Skeletal muscle cell (primary cell): Measurements from ENCODE around the gene ECM2.

Experiments used
- DNase-seq: peaks from one replicate; pipeline ENCODE4 v3.0.0-alpha.2; 2010; ENCODE audit warnings: low read depth
- H3K4me3 ChIP-seq: 2 replicates; pipeline ENCODE4 v1.5.1; 2011; ENCODE audit warnings: low read depth, mild to moderate bottlenecking, control low read depth, low read length, moderate library complexity

ECM2 gene

GRCh38 chr9:92506184-92506857 lies 29.5 kb downstream of the ECM2 start:
- H3K4me3 ChIP-seq: peak overlapping the region; percentile 21
- DNase-seq: peak; percentile 93

- H3K4me3 ChIP-seq: no peak overlapping the region
- DNase-seq: no peak
Observed at GRCh38 chr9:92504881-92505280, 30.9 kb downstream of the ECM2 start.

- DNase-seq: no peak
- no peak overlapping the region for H3K4me3 ChIP-seq
Observed at GRCh38 chr9:92503156-92503555, 32.6 kb downstream of the ECM2 start.

GRCh38 chr9:92501671-92502393 lies 34.0 kb downstream of the ECM2 start:
- H3K4me3 ChIP-seq: no peak overlapping the region
- no peak for DNase-seq

DNA sequence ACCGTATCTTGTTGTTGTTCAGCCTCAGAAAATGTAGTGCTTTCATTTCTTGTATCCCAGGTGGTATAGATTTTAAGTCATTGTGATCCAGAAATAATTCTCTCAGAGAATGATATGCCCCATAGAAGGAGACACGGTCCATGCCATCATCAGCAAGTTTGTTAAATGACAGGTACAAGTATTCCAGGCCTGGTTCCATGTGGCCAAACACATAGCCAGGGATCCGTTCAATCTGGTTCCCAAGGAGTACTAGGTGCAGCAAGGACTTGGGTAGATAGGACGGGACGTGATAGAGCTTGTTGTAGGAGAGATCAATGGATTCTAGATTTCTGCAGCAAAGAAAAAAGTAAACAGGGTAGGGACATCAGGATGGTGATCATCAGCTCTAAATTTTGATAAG lies 35.1 kb downstream of the ECM2 start:
- DNase-seq: no peak
- no peak overlapping the region for H3K4me3 ChIP-seq

GRCh38 chr9:92499701-92500100 lies 36.1 kb downstream of the ECM2 start:
- DNase-seq: no peak

DNA sequence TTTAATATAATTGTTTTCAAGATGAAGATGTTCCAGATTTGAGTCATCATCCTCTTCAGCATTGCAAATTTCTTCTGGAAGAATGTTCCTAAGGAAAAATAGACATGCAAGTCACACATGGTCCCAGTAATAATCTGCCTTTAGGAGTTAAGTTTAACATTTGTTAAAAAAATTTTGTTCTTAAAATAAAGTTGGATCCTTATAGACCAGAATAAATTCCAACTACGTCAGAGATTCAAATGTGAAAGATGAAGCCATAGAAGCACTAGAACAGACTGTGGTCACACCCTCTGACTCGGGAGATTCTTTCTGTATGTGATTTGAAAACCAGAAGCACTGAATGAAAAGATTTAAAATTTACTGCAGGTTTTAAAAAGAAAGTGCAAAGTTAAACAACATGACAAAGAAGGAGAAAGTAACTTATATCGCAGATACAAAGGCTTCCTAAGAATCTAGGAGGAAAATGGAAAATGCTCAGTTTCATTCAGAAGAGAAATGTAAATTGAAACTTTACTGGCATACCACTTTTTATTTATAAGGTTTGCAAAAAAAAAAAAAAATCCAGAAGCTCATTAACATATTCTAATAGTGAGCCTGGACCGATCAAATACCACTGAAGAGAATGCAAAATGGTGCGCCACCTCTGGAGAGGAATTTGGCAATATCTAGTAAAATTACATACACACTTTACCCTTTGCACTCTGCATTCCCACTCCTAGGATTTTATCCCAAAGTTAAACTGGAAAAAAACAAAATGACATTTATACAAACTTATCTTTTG lies 39.2 kb downstream of the ECM2 start:
- H3K4me3 ChIP-seq: no peak overlapping the region
- DNase-seq: no peak

More at GRCh38 chr9:92499701-92500100, 36.1 kb downstream of the ECM2 start:
- no peak overlapping the region for H3K4me3 ChIP-seq

DNA sequence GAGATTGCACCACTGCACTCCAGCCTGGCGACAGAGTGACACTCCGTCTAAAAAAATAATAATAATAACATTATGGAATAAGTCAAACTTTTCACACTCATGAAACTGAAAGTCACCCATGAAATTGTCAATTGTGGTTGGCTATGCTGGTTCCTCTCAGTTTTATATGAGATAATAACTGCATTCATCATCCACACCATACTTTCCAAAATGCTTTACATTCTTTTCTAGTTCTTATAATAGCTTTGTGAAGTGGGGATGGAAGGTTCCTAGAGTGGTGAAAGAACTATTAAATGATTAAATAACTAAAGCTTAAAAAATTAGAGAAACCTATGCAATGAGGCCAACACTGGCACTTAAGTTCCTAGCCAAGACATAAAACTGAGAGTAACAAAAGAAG lies 40.9 kb downstream of the ECM2 start:
- DNase-seq: no peak
- no peak overlapping the region for H3K4me3 ChIP-seq

DNA sequence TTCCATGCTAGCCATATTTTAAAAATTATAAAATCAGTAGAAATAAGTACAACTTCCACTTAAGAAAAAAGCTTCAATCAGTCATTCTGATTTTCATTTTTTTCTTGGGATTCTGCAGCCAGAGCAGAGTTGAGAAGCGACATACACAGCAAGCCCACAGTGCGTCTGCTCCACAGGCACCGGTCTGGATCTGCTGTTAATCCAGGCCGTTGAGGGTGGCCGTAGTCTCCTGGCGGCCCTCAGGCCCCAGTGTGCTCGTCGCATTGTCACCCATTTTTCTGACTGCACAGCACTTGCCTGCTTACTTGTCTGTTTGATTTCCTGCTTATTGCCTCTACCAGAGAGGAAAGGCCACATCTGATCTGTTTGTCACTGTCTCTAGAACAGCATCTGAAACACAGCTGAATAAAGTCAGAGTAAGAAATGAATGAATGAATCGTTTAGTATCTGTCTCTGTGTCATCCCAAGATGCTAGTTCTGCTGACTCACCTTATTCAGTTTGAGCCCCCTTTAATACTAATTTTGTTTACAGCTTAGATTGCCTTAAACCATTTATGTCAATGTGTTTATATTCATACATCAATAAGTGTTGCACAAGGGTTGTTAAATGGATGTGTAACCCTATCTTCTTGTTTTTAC lies 41.9 kb downstream of the ECM2 start:
- H3K4me3 ChIP-seq: no peak overlapping the region
- DNase-seq: no peak

- H3K4me3 ChIP-seq: no peak overlapping the region
- DNase-seq: no peak
Observed at GRCh38 chr9:92492781-92493401, 42.9 kb downstream of the ECM2 start.

GRCh38 chr9:92488681-92489550 lies 46.9 kb downstream of the ECM2 start:
- no peak for DNase-seq
- no peak overlapping the region for H3K4me3 ChIP-seq

GRCh38 chr9:92486371-92486770 lies 49.4 kb downstream of the ECM2 start:
- no peak for DNase-seq
- no peak overlapping the region for H3K4me3 ChIP-seq

DNA sequence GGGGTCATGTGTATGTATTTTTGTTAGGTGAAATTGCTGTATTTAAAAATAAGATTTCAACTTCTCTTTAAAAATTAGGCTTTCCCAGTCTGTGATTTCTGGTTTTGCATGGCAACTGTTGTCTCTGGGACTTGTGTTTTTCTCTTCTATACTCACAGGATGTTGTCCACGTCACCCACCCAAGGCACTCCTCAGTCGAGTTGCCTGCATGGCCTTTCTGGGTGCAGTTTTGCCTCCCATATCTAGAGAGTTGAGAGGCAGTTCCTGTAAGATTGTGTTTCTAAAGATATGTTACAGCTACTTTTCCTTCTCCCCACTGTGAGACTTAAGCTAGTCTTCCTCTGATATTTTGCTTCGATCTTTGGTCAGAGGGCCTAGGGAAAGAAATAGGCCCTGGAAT lies 51.2 kb downstream of the ECM2 start:
- no peak for DNase-seq
- no peak overlapping the region for H3K4me3 ChIP-seq

DNA sequence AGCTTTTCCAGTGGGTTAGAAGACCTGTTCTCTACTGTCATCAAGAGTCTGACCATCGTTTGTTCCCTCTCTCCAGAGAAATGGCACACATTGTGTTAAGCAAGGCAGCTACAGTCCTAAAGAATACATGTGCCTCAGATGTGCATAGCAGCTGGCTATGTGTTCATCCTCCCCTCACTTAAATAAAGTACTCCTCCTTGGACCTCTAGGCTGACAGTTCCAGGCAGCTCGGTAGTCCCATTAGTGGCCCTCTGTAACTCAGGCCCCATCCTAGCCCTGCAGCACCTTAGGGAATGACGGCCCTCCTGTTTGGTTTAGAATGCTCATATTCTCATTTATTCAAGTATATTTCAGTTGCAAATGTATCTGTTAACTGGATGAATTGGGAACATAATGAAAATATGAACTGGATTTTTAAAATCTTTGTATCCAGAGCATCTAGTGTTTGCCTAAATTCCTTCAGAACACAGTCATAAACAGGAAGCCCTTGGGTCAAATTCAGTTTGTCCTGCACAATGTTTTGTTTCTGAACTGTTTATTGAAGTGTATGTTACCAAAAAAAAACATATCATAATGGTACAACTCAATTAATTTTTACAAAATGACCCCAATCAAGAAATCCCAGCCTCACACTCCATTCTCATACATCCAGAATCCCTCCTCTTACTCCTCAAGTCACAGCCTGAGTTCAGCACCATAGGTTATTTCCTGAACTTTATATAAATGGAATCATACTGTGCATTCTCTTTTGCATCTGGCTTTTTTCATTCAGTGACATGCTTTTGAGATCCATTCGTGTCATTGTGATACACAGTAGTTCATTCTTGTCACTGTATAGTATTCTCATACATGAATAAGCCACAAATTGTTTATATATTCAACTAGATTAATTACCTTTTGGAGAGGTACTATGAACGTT lies 51.9 kb downstream of the ECM2 start:
- DNase-seq: no peak
- H3K4me3 ChIP-seq: no peak overlapping the region

- no peak overlapping the region for H3K4me3 ChIP-seq
- DNase-seq: no peak
Observed at GRCh38 chr9:92482805-92483204, 53.0 kb downstream of the ECM2 start.

- no peak within 1 kb of the TSS for H3K4me3 ChIP-seq
- DNase-seq: no peak
Observed at GRCh38 chr9:92482329-92482728, 53.5 kb downstream of the ECM2 start, which contains the start of gene ASPN. Gene ASPN (minus strand): TSS chr9:92482506.

DNA sequence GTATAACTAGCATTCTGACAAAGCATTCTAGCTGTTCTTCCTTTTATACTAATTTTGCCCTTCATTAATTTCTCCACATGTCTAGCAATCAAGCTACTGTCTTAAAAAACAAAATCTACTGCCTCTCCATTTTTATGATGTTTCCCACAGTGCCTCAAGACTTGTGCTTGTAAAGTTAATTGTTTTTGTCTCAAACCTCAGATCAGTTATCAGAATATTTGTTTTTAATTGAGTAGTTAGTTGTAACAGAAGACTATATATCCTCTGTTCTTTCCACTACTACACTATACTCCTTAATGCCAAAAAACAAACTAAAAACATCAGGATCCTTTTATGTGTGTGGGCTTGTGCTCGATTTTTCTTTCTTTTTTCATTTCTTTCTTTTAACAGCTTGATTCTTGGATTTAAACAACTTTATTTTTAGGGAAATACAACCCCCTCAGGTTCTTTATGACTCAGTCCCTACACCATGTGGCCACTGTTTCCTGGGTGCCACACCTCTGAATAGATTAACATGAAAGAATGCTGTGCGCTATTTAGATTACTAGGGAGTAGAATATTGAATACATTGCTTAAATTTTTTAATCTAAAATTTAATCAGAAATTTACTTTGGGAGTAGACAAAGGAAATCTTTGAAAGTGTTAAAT lies 54.7 kb downstream of the ECM2 start:
- DNase-seq: no peak
- no peak overlapping the region for H3K4me3 ChIP-seq
